Thymus (tissue), 14 donors: ENCODE results near the gene KCP. TPM values are rescaled to one million over a fixed set of nuclear protein-coding genes. Genes with fewer than 3 reads are reported as not detected.

Experiments
- DNase-seq, 9 donors: peaks; one replicate each; pipeline ENCODE4 v3.0.0-alpha.2; 2013; ENCODE audit warnings: low spot score in 9 of 9, low read depth in 6 of 9, missing footprints in 1 of 9
- H3K27ac ChIP-seq, 2 donors: one replicate each; pipeline ENCODE4 v1.5.1; 2013; ENCODE audit warnings: control low read depth in 1 of 2, low read depth in 1 of 2, low read length in 1 of 2, mild to moderate bottlenecking in 1 of 2, moderate library complexity in 1 of 2
- H3K27me3 ChIP-seq, 2 donors: one replicate each; pipeline ENCODE4 v1.5.1; 2013; ENCODE audit warnings: low read length in 1 of 2; ENCODE audit not compliant: control insufficient read depth in 2 of 2, insufficient read depth in 1 of 2
- H3K36me3 ChIP-seq, 2 donors: one replicate each; pipeline ENCODE4 v1.5.1; 2013; ENCODE audit warnings: low read length in 1 of 2, mild to moderate bottlenecking in 1 of 2, moderate library complexity in 1 of 2; ENCODE audit not compliant: control insufficient read depth in 2 of 2, insufficient read depth in 2 of 2
- H3K4me1 ChIP-seq, 2 donors: one replicate each; pipeline ENCODE4 v1.5.1; 2013; ENCODE audit warnings: low read length in 2 of 2; ENCODE audit not compliant: control insufficient read depth in 2 of 2, insufficient read depth in 2 of 2
- H3K4me3 ChIP-seq, 2 donors: one replicate each; pipeline ENCODE4 v1.5.1; 2013; ENCODE audit warnings: low read length in 2 of 2, control low read depth in 1 of 2, mild to moderate bottlenecking in 1 of 2
- H3K9me3 ChIP-seq, 2 donors: one replicate each; pipeline ENCODE4 v1.5.1; 2013; ENCODE audit warnings: low read length in 1 of 2, mild to moderate bottlenecking in 1 of 2; ENCODE audit not compliant: control insufficient read depth in 2 of 2, insufficient read depth in 1 of 2
- WGBS: extraction: QIAGEN DNeasy Blood & Tissue Kit; methylation state at CpG from one replicate; pipeline ENCODE4 v1.1.7; 2013; 5-methylcytosine and 5-hydroxymethylcytosine counted together
- long read RNA-seq, 10 donors: transcript quantifications; one replicate each; lab custom pipeline, GENCODE V29; 2026
- polyA plus RNA-seq: library from polyadenylated mRNA; stranded (reverse); fragments of 200-250 nt; gene quantifications from one replicate; pipeline ENCODE4 v1.2.3, GENCODE V29; 2013
- total RNA-seq: library from RNA; stranded (reverse); fragments of 120-200 nt; gene quantifications from one replicate; pipeline ENCODE4 v1.2.4, GENCODE V29; 2013
- donor health status: healthy.

The KCP gene
- total RNA-seq (0.09 TPM), polyA plus RNA-seq (0.34 TPM)
- long read RNA-seq, donor 1: 0 reads
- long read RNA-seq, donor 2: 0 reads
- long read RNA-seq, donor 3: 0 reads
- long read RNA-seq, donor 4: 0 reads
- long read RNA-seq, donor 5, partial matches to known transcripts: 5 of 5 reads
- long read RNA-seq, donor 5, other reads (novel, unspliced or antisense): 0 of 5 reads
- long read RNA-seq, donor 6: 0 reads
- long read RNA-seq, donor 7: 0 reads
- long read RNA-seq, donor 8: 0 reads
- long read RNA-seq, donor 9: 0 reads
- long read RNA-seq, donor 10: 0 reads

DNA sequence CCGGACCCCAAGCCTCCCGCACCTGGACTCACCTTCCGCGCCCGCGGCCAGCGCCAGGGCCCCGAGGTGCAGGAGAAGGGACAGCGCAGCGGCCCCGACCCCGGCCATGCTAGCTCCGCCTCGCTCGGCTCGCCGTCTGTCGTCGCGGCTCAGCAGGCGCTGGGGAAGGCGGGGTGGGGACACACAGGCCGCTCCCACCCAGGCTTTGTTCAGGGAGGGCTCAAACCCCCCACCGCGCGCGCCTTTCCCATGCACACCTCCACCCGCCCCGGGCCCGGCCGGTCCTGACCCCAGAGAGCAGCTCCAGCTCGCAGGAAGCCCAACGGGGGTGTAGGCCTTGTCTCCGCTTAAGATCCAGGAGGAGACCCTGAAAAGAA, at the start of gene KCP:
TSS of gene KCP (minus strand) at position 141 of the 377 bp plus-strand sequence. CDS start at position 108, 33 bp downstream.
- Histone ChIP-seq H3K9me3 (no peaks in the 10 kb centered on the region), H3K4me3 (no peak within 1 kb of the TSS), H3K27ac (no peak within 1 kb of the TSS), H3K4me1 (peaks cover 0 to 3% of the 10 kb centered on the region in 2 donors), H3K27me3 (peaks cover 23 to 77% of the 10 kb centered on the region in 2 donors), H3K36me3 (no peaks in the 10 kb centered on the region)
- DNase-seq: no peak
- 51% methylated on average over 34 of the region's 34 CpGs for WGBS

DNA sequence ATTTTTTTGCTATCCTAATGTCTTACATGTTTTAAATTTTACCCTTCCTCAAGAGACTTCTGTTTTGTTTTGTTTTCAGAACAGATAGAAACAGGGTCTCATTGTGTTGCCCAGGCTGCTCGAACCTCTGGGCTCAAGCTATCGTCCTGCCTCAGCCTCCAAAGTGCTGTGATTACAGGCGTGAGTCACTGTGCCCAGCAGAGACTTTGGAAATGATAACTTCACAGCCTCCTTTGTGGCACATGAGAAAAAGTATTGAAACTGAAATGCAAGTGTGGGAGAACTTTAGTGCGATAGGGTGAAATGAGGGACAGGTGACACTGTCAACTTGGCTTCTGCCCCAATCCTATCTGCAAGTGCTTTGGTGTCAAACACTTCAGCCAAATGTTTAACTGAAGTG, 48.8 kb upstream of the KCP start:
- Histone ChIP-seq H3K4me3 (no peak overlapping the region), H3K27me3 (no peaks in the 10 kb centered on the region), H3K27ac (no peak overlapping the region), H3K36me3 (peaks cover 43 to 73% of the 10 kb centered on the region in 2 donors), H3K9me3 (no peaks in the 10 kb centered on the region), H3K4me1 (no peaks in the 10 kb centered on the region)
- no peak for DNase-seq
- WGBS: 97% methylated on average over 4 of the region's 4 CpGs

GRCh38 chr7:128955981-128956380, 45.5 kb upstream of the KCP start:
- Histone ChIP-seq H3K4me1 (no peaks in the 10 kb centered on the region), H3K4me3 (no peak overlapping the region), H3K9me3 (no peaks in the 10 kb centered on the region), H3K36me3 (peaks cover 53 to 82% of the 10 kb centered on the region in 2 donors), H3K27me3 (no peaks in the 10 kb centered on the region), H3K27ac (no peak overlapping the region)
- DNase-seq: no peak

GRCh38 chr7:128954830-128955802, 44.6 kb upstream of the KCP start:
- H3K27me3 ChIP-seq: no peaks in the 10 kb centered on the region
- peaks cover 52 to 81% of the 10 kb centered on the region in 2 donors for H3K36me3 ChIP-seq
- H3K4me3 ChIP-seq: no peak overlapping the region
- H3K4me1 ChIP-seq: no peaks in the 10 kb centered on the region
- H3K27ac ChIP-seq: no peak overlapping the region
- no peak for DNase-seq
- WGBS: 83% methylated on average over 15 of the region's 15 CpGs
- H3K9me3 ChIP-seq: no peaks in the 10 kb centered on the region

- no peaks in the 10 kb centered on the region for H3K4me1 ChIP-seq
- H3K4me3 ChIP-seq: no peak overlapping the region
- peaks cover 45 to 74% of the 10 kb centered on the region in 2 donors for H3K36me3 ChIP-seq
- no peak for DNase-seq
- no peaks in the 10 kb centered on the region for H3K9me3 ChIP-seq
- no peaks in the 10 kb centered on the region for H3K27me3 ChIP-seq
- 95% methylated on average over 2 of the region's 2 CpGs for WGBS
- H3K27ac ChIP-seq: no peak overlapping the region
These were observed 43.6 kb upstream of the KCP start for GRCh38 chr7:128954150-128954549.

GRCh38 chr7:128951296-128951695, 40.8 kb upstream of the KCP start:
- Histone ChIP-seq H3K27me3 (no peaks in the 10 kb centered on the region), H3K36me3 (peaks cover 26 to 52% of the 10 kb centered on the region in 2 donors)

GRCh38 chr7:128948976-128949760, 38.7 kb upstream of the KCP start:
- Histone ChIP-seq H3K36me3 (peaks cover 13 to 32% of the 10 kb centered on the region in 2 donors), H3K27me3 (no peaks in the 10 kb centered on the region), H3K9me3 (no peaks in the 10 kb centered on the region), H3K4me3 (no peak overlapping the region), H3K27ac (no peak overlapping the region), H3K4me1 (no peaks in the 10 kb centered on the region)
- WGBS: 94% methylated on average over 4 of the region's 4 CpGs
- no peak for DNase-seq

More at GRCh38 chr7:128951296-128951695, 40.8 kb upstream of the KCP start:
- Histone ChIP-seq H3K4me1 (no peaks in the 10 kb centered on the region), H3K27ac (no peak overlapping the region), H3K9me3 (no peaks in the 10 kb centered on the region), H3K4me3 (no peak overlapping the region)
- 83% methylated on average over 5 of the region's 5 CpGs for WGBS
- no peak for DNase-seq

- no peak for DNase-seq
- no peaks in the 10 kb centered on the region for H3K9me3 ChIP-seq
- H3K4me3 ChIP-seq: no peak overlapping the region
- no peak overlapping the region for H3K27ac ChIP-seq
- H3K36me3 ChIP-seq: peaks cover 8 to 25% of the 10 kb centered on the region in 2 donors
- H3K4me1 ChIP-seq: no peaks in the 10 kb centered on the region
- WGBS: 95% methylated on average over 12 of the region's 12 CpGs
- no peaks in the 10 kb centered on the region for H3K27me3 ChIP-seq
These were observed 37.9 kb upstream of the KCP start for GRCh38 chr7:128948312-128948973.
